GM21528 (cell line): ENCODE data around the gene ZEB1.
"Not testable (repeated sequence)": the region's sequence is repeated elsewhere in the genome, so short reads cannot be mapped to it uniquely, and the experiment has no call there.

Experiments used
- ATAC-seq: cut with Tn5 transposase; IDR thresholded peaks from one replicate; pipeline ENCODE4 v1.9.1; 2021; ENCODE audit warnings: mild to moderate bottlenecking, moderate library complexity; ENCODE audit not compliant: unreplicated experiment, low FRiP score

The ZEB1 gene

GRCh38 chr10:31479752-31480151, 160.7 kb downstream of the ZEB1 start:
- ATAC-seq: no peak

DNA sequence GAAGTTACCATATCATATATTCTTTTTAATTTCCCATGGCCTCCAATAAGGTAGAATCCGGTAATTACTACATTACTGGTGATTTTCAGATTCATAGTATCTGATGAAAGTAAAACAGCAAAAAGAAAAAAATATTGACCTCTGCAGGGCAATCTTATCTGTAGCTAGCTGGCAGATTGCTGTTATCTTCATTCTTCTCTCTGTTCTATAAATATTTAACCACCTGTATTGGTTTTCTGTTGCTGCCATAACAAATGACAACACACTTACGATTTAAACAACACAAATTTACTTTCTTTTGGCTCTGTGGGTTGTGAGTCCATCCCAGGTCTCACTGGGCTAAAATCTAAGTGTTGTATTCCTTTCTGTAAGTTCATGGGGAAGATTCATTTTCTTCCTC, 164.5 kb downstream of the ZEB1 start:
- no peak for ATAC-seq

DNA sequence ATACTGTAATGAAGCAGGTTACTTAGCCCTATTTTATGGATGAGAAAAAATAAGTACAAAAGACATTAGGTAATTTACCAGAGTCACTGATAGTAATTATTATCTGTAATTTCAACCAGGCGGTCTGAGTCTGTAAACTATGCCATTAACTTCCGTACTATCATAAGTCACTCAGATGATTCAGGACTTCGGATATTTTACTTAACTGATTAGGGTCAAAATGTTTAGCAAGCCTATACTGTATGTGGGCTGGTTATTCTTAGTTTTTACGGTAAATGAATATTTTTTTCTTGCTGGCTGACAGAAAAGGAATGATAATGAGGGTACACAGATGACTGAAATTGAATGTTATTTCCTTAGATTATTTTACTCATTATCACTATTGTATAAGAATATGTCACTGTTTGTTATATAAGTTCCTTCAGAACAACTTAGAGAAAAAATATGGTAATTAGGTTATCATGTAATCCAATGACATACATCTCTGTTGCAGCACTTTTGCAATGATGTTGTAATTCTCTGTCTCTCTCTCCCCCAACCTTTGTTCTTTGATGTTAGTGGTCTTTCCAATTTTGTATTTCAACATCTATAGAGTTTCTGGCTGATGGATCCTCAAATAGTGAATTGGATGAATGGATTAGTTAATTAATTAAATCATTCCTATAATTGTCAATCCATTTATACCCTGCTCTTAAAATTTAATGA, 165.6 kb downstream of the ZEB1 start:
- ATAC-seq: no peak

DNA sequence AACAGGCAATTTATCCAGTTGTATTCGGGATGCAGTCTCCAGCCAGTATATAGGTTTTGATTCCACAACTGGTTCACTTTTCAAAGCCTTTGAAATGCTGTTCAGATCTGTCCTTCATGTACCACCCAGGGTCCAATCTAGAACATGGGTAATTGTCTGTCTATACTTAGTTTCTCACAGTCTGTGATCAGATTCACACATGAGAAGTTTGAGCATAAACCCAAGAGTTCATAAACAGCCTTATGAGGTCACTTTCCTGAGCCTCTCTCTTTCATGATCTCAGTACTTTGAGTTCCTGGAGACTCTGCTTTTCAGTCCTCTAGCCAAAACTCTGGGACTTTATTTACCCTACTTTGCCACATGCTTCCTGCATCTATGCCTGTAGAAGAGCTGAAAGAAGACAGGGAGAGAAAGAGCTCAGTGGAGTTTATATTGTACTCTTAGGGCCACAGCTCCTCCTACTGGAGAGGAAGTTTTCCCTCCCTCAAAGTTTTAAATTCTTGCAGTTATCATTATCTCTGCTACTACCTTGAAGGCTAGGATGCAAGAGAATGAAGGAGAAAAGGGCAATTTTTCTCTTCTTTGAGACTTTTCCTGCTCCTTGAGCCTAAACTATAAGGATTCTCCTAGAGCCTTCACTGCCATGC, 172.0 kb downstream of the ZEB1 start:
- peak; percentile 57 for ATAC-seq

- no peak for ATAC-seq
Observed at GRCh38 chr10:31507427-31507826, 188.4 kb downstream of the ZEB1 start.

GRCh38 chr10:31508234-31508633, 189.2 kb downstream of the ZEB1 start:
- no peak for ATAC-seq

DNA sequence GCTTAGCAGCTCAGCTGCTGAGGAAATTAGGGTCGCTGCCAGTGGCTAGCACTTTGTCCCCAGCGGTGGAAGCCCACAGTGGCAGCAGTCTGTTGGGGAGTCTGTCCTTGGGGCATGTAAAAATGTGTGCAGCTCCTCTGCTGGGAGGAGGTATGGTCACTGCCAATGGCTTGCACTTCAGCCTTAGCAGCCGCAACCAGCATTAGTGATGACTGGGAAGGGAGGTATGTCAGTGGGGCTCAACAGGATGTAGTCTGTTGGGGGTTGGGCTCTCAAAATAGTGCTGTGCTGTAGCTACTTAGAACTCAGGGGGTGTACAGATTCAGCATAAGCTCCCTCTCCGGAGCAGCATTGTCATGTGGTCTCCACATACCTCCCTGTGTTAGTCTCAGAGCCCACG, 189.9 kb downstream of the ZEB1 start:
- no peak for ATAC-seq

GRCh38 chr10:31509989-31510388, 191.0 kb downstream of the ZEB1 start:
- ATAC-seq: no peak

DNA sequence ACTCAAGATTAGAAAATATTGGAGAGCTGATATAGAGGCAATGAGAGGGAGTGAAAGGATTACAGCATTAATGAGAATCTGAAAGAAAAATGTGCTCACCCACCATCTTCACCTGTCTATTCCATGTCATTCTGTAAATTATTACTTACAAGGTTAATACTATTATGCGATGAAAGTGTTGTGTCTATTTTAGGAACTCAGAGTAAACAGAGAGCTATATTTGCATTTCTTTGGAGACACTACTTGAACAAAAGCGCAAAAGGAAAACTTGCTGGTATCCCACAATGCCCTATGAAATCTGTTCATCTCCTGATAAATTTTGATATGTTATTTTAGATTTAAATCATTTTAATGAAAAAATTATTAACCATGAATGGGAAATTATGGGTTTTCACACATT, 196.1 kb downstream of the ZEB1 start:
- ATAC-seq: no peak

DNA sequence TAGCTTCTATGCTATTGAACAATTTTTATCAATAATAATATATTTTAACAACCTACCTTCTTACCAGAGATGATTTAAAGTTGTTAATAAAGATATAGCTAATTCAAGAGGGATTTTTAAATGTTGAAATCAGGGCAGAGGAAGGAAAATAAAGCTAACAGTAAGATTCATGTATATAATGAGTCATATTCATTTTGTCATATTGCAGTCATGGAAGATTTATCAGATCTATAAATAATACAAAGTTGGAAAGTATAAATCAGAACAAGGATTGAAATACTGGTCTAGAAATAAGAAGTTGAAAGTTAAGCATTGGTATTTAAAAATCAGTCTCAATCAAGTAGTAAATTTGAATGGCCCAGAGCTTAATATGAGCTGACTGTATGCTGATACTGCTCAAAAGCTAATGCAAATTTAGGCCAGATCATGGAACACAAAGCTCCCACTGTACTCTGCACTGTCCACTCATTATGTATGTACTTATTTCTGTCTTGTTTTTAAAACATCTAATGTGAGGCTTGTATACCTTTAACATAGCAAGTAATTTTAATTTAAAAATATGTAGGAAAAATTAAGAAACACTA, 196.9 kb downstream of the ZEB1 start:
- ATAC-seq: no peak

DNA sequence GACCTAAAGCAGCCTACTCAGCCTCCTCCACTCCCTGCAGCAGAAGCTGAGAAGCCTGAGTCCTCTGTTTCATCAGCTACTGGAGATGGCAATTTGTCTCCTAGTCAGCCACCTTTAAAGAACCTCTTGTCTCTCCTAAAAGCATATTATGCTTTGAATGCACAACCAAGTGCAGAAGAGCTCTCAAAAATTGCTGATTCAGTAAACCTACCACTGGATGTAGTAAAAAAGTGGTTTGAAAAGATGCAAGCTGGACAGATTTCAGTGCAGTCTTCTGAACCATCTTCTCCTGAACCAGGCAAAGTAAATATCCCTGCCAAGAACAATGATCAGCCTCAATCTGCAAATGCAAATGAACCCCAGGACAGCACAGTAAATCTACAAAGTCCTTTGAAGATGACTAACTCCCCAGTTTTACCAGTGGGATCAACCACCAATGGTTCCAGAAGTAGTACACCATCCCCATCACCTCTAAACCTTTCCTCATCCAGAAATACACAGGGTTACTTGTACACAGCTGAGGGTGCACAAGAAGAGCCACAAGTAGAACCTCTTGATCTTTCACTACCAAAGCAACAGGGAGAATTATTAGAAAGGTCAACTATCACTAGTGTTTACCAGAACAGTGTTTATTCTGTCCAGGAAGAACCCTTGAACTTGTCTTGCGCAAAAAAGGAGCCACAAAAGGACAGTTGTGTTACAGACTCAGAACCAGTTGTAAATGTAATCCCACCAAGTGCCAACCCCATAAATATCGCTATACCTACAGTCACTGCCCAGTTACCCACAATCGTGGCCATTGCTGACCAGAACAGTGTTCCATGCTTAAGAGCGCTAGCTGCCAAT, 202.2 kb downstream of the ZEB1 start:
- ATAC-seq: no peak

- ATAC-seq: no peak
Observed at GRCh38 chr10:31522820-31523219, 203.8 kb downstream of the ZEB1 start.

DNA sequence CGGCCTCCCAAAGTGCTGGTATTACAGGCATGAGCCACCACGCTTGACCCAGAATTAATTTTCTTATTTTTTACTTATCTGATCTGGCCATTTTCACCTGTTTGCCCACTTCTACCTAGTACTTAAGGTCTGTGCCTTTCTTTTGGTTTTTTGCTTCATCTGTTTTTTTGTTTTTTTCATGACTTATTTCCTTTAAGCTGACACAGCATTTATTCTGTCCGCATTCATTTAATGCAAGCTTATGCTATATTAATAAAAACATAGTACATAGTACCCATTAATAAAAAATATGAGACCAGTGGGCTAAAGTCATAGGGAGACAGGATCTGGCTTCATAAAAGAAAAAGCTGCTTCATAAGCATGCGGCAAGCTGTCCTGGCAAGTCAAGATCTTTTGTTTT, 205.4 kb downstream of the ZEB1 start:
- no peak for ATAC-seq

DNA sequence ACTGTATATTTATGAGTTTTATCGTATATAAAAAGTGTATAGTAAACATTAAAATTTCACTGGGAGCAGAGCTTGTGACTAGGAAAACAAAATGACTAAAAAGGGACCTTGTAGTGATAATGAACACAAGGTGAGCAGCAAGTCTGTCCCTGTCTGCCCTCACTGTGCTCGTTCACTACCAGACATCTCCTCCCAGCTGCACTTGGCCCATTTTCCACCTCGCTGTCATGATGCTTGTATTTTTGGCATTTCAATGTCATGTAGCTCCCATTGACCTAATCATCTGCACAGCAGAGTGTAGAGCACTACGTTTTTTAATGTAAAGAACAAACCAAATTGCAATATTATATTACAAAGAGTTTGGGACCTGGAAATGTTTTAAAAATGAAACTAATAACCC, 207.2 kb downstream of the ZEB1 start:
- ATAC-seq: no peak

- ATAC-seq: no peak
Observed at GRCh38 chr10:31526681-31527080, 207.7 kb downstream of the ZEB1 start.

GRCh38 chr10:31528831-31529230, 209.8 kb downstream of the ZEB1 start:
- no peak for ATAC-seq

GRCh38 chr10:31536302-31536701, 217.3 kb downstream of the ZEB1 start:
- no peak for ATAC-seq

GRCh38 chr10:31549896-31550295, 230.9 kb downstream of the ZEB1 start:
- no peak for ATAC-seq

DNA sequence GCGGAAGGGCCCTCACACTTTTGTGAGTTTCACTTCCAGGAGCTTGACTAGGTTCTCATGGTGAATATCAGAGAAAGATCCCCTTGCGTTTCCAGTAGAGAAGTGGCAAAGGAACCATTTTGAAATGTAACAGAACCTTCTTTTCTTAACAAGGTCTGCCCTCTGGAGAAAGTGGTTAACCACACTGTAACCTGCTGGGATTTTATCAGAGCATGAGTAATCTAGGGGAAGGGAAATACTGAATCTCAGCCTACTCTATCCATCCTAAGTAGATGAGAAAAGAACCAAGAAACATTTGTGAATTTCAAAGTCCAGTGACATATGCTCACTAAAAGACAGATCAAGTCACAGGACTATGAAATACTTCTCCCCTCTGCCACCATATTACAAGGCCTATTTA, 235.5 kb downstream of the ZEB1 start:
- no peak for ATAC-seq

DNA sequence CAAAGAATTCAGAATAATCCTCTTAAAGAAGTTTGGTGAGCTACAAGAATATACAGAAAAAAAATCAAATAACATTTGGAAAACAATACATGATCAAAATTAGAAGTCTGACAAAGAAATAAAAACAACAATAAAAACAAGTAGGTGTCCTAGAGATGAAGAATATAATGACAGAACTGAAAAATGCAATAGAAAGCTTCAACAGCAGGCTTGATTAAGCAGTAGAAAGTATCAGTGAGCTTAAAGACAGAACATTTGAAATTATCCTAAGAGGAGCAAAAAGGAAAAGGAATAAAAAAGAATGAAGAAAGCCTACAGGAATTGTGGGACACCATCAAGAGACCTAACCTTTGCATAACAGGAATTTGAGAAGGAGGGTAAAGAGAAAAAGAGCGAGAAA, 238.8 kb downstream of the ZEB1 start:
- no peak for ATAC-seq

DNA sequence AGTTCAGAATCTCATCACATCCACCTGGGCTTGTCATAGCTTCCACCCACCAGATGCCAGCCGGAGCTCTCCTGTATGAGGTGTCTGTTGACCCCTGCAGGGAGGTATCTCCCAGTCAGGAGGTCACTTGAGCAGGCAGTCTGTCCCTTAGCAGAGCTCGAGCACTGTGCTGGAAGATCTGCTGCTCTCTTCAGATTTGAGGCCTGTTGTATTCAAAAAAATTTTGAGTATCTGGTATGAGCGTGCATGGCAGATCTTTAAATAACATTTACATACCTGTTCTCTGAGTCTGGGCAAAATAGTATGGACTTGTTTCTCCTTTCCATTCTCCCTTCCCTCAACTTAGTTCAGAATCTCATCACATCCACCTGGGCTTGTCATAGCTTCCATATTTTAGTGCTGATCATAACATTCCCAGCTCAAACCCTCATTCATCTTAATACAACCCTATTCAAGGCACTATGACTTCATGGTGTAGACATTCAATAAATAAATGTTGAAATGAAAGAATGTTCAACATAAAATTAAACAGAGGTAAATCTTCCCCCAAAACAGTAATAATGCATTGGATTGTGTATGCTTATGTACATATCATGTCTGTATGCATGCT, 249.3 kb downstream of the ZEB1 start:
- ATAC-seq: not testable (repeated sequence)
